Activated T-helper 1 cell treated with anti-CD3 and anti-CD28 coated beads, Interleukin-12 subunit alpha, Interleukin-12 subunit beta, Interleukin-2, Interleukin-4 antibody, amounts not matched to agents 30 ng/mL and 10 ng/mL and 1 ng/mL, durations not matched to agents 14 hours and 24 hours and 36 hours (primary cell): ENCODE results near the gene RAB40C. TPM values are rescaled to one million over a fixed set of nuclear protein-coding genes. Genes with fewer than 3 reads are reported as not detected.

Source experiments
- DNase-seq: peaks from one replicate; pipeline ENCODE4 v3.0.0; 2021; ENCODE audit warnings: low spot score
- H3K27ac Mint-ChIP-seq: one replicate; pipeline ENCODE4 v1.8.0; 2021; ENCODE audit warnings: mild to moderate bottlenecking, mixed read lengths
- H3K27me3 Mint-ChIP-seq: one replicate; pipeline ENCODE4 v1.8.0; 2022; ENCODE audit warnings: mild to moderate bottlenecking, moderate library complexity, mixed read lengths; ENCODE audit not compliant: insufficient read depth
- H3K36me3 Mint-ChIP-seq: one replicate; pipeline ENCODE4 v1.8.0; 2021; ENCODE audit warnings: low read depth, mixed read lengths
- H3K4me1 Mint-ChIP-seq: one replicate; pipeline ENCODE4 v1.8.0; 2021; ENCODE audit warnings: low read depth, mixed read lengths
- H3K4me3 Mint-ChIP-seq: one replicate; pipeline ENCODE4 v1.8.0; 2021; ENCODE audit warnings: mild to moderate bottlenecking, moderate library complexity, mixed read lengths
- H3K9me3 Mint-ChIP-seq: one replicate; pipeline ENCODE4 v1.8.0; 2021; ENCODE audit warnings: mixed read lengths
- intact Hi-C: fragments of 100-400 bp; cut with micrococcal nuclease; formaldehyde crosslinking; loops from one replicate; pipeline ENCODE4 v1.15.1; 2024
- total RNA-seq: library from RNA; stranded (reverse); gene quantifications from 2 replicates; pipeline ENCODE4 v1.2.3, GENCODE V29; 2022

RAB40C gene
- total RNA-seq, 1 donor from 2014 or later, result 15.2 TPM

GRCh38 chr16:625117-625976 is 35.5 kb downstream of the RAB40C start:
- no peak overlapping the region for H3K27ac Mint-ChIP-seq
- no peaks in the 10 kb centered on the region for H3K27me3 Mint-ChIP-seq
- intact Hi-C loops, result no loop called here
- DNase-seq, result no peak
- no peaks in the 10 kb centered on the region for H3K9me3 Mint-ChIP-seq
- no peaks in the 10 kb centered on the region for H3K4me1 Mint-ChIP-seq
- no peaks in the 10 kb centered on the region for H3K36me3 Mint-ChIP-seq
- H3K4me3 Mint-ChIP-seq, result no peak overlapping the region

GRCh38 chr16:625977-626765 is 36.3 kb downstream of the RAB40C start:
- H3K27me3 Mint-ChIP-seq, result no peaks in the 10 kb centered on the region
- H3K9me3 Mint-ChIP-seq, result no peaks in the 10 kb centered on the region
- no peak for DNase-seq
- no peaks in the 10 kb centered on the region for H3K4me1 Mint-ChIP-seq
- no peak overlapping the region for H3K27ac Mint-ChIP-seq
- no peak overlapping the region for H3K4me3 Mint-ChIP-seq
- intact Hi-C loops, result no loop called here
- no peaks in the 10 kb centered on the region for H3K36me3 Mint-ChIP-seq

- Mint-ChIP-seq H3K27me3 (no peaks in the 10 kb centered on the region), H3K9me3 (no peaks in the 10 kb centered on the region), H3K4me1 (no peaks in the 10 kb centered on the region), H3K4me3 (no peak overlapping the region), H3K27ac (no peak overlapping the region), H3K36me3 (no peaks in the 10 kb centered on the region)
- intact Hi-C loops, result no loop called here
- no peak for DNase-seq
These were observed 37.1 kb downstream of the RAB40C start for GRCh38 chr16:626787-627453.

GRCh38 chr16:627454-628239 is 37.8 kb downstream of the RAB40C start:
- no peaks in the 10 kb centered on the region for H3K27me3 Mint-ChIP-seq
- H3K4me3 Mint-ChIP-seq, result no peak overlapping the region
- no peaks in the 10 kb centered on the region for H3K36me3 Mint-ChIP-seq
- no peaks in the 10 kb centered on the region for H3K9me3 Mint-ChIP-seq
- no peak overlapping the region for H3K27ac Mint-ChIP-seq
- intact Hi-C loops, result no loop called here
- H3K4me1 Mint-ChIP-seq, result no peaks in the 10 kb centered on the region
- no peak for DNase-seq

GRCh38 chr16:628321-629061 is 38.6 kb downstream of the RAB40C start:
- Mint-ChIP-seq H3K4me3 (no peak overlapping the region), H3K27ac (no peak overlapping the region), H3K27me3 (no peaks in the 10 kb centered on the region), H3K4me1 (no peaks in the 10 kb centered on the region), H3K36me3 (no peaks in the 10 kb centered on the region), H3K9me3 (no peaks in the 10 kb centered on the region)
- intact Hi-C loops, result no loop called here
- DNase-seq, result no peak

GRCh38 chr16:629185-629832 is 39.4 kb downstream of the RAB40C start:
- H3K27ac Mint-ChIP-seq, result no peak overlapping the region
- no peak overlapping the region for H3K4me3 Mint-ChIP-seq
- intact Hi-C loops, result no loop called here
- no peaks in the 10 kb centered on the region for H3K4me1 Mint-ChIP-seq
- H3K9me3 Mint-ChIP-seq, result no peaks in the 10 kb centered on the region
- H3K36me3 Mint-ChIP-seq, result no peaks in the 10 kb centered on the region
- DNase-seq, result no peak
- H3K27me3 Mint-ChIP-seq, result no peaks in the 10 kb centered on the region

- Mint-ChIP-seq H3K27me3 (no peaks in the 10 kb centered on the region), H3K4me3 (no peak overlapping the region), H3K9me3 (no peaks in the 10 kb centered on the region), H3K4me1 (no peaks in the 10 kb centered on the region), H3K27ac (no peak overlapping the region), H3K36me3 (no peaks in the 10 kb centered on the region)
- DNase-seq, result no peak
- intact Hi-C loops, result no loop called here
These were observed 40.0 kb downstream of the RAB40C start for GRCh38 chr16:629833-630248.

- H3K27me3 Mint-ChIP-seq, result no peaks in the 10 kb centered on the region
- no peaks in the 10 kb centered on the region for H3K36me3 Mint-ChIP-seq
These were observed 40.5 kb downstream of the RAB40C start for GRCh38 chr16:630249-630814.

GRCh38 chr16:630815-631405 is 41.0 kb downstream of the RAB40C start, which contains the start of gene WFIKKN1:
TSS of gene WFIKKN1 (plus strand) at chr16:630985. CDS start at chr16:631254, 269 bp downstream.
- Mint-ChIP-seq H3K4me1 (no peaks in the 10 kb centered on the region), H3K4me3 (no peak within 1 kb of the TSS), H3K27me3 (no peaks in the 10 kb centered on the region), H3K27ac (no peak within 1 kb of the TSS), H3K9me3 (no peaks in the 10 kb centered on the region), H3K36me3 (no peaks in the 10 kb centered on the region)
- intact Hi-C loops, result no loop called here
- no peak for DNase-seq

More at GRCh38 chr16:630249-630814, 40.5 kb downstream of the RAB40C start:
- Mint-ChIP-seq H3K4me3 (no peak overlapping the region), H3K9me3 (no peaks in the 10 kb centered on the region), H3K27ac (no peak overlapping the region), H3K4me1 (no peaks in the 10 kb centered on the region)
- no peak for DNase-seq
- intact Hi-C loops, result no loop called here

- peaks cover 6% of the 10 kb centered on the region for H3K4me1 Mint-ChIP-seq
- no peak overlapping the region for H3K4me3 Mint-ChIP-seq
- intact Hi-C loops, result no loop called here
- no peaks in the 10 kb centered on the region for H3K27me3 Mint-ChIP-seq
- no peaks in the 10 kb centered on the region for H3K36me3 Mint-ChIP-seq
- H3K9me3 Mint-ChIP-seq, result no peaks in the 10 kb centered on the region
- H3K27ac Mint-ChIP-seq, result no peak overlapping the region
- DNase-seq, result no peak
These were observed 42.0 kb downstream of the RAB40C start for GRCh38 chr16:631808-632358.
